CD4-positive, alpha-beta T cell (primary cell): Measurements from ENCODE around the gene LEKR1. TPM values are rescaled to one million over a fixed set of nuclear protein-coding genes. Genes with fewer than 3 reads are reported as not detected.
"Not testable (repeated sequence)": the region's sequence is repeated elsewhere in the genome, so short reads cannot be mapped to it uniquely, and the experiment has no call there.

ENCODE experiments used
- ATAC-seq: fragments of 200-7000 bp; cut with Tn5 transposase; one replicate; pipeline ENCODE4 v1.10.0; 2022; ENCODE audit warnings: mild to moderate bottlenecking; ENCODE audit not compliant: poor library complexity
- CTCF ChIA-PET: fragments of 350-600 bp; sonication (Branson Sonifier 250); formaldehyde crosslinking; loops from one replicate; lab custom pipeline; 2021; ENCODE audit warnings: antibody characterized with exemption, inconsistent platforms; lab: Charles Lee
- POLR2A ChIA-PET: fragments of 350-600 bp; sonication (Branson Sonifier 250); formaldehyde crosslinking; loops from one replicate; lab custom pipeline; 2021; ENCODE audit warnings: antibody characterized with exemption, inconsistent platforms; lab: Charles Lee
- DNase-seq, 14 experiments: peaks; one replicate each; pipeline ENCODE4 v3.0.0-alpha.2; 2013 to 2020; ENCODE audit warnings: mixed read lengths in 2 of 14
- H3K27ac ChIP-seq, 2 donors: one replicate each; pipeline versions ENCODE4 v1.5.1 to v1.7.0; 2013; ENCODE audit warnings: low read length in 2 of 2, low read depth in 1 of 2, mild to moderate bottlenecking in 1 of 2
- H3K27me3 ChIP-seq, 2 experiments: 1 replicate in 1 of 2; 2 replicates in 1 of 2; pipeline versions ENCODE4 v1.6.1 to v1.7.0; 2013; ENCODE audit warnings: low read length in 2 of 2, control low read depth in 1 of 2, mild to moderate bottlenecking in 1 of 2, moderate library complexity in 1 of 2; ENCODE audit not compliant: insufficient read depth in 2 of 2, control insufficient read depth in 1 of 2
- H3K36me3 ChIP-seq: one replicate; pipeline ENCODE4 v1.6.1; 2013; ENCODE audit warnings: low read length, control low read depth; ENCODE audit not compliant: insufficient read depth
- H3K4me1 ChIP-seq: one replicate; pipeline ENCODE4 v1.6.1; 2013; ENCODE audit warnings: low read length, control low read depth; ENCODE audit not compliant: insufficient read depth
- H3K4me3 ChIP-seq: one replicate; pipeline ENCODE4 v1.5.1; 2013; ENCODE audit warnings: mild to moderate bottlenecking, low read length, moderate library complexity
- H3K9me3 ChIP-seq, 2 experiments: 1 replicate in 1 of 2; 2 replicates in 1 of 2; pipeline versions ENCODE4 v1.6.1 to v1.7.0; 2013; ENCODE audit warnings: low read length in 2 of 2, mild to moderate bottlenecking in 2 of 2, control low read depth in 1 of 2, moderate library complexity in 1 of 2; ENCODE audit not compliant: control insufficient read depth in 1 of 2, insufficient read depth in 1 of 2
- H3K27ac Mint-ChIP-seq: one replicate; pipeline ENCODE4 v1.8.0; 2020; ENCODE audit warnings: mixed read lengths
- H3K27me3 Mint-ChIP-seq: one replicate; pipeline ENCODE4 v1.8.0; 2021; ENCODE audit warnings: mixed read lengths
- H3K36me3 Mint-ChIP-seq: one replicate; pipeline ENCODE4 v1.8.0; 2021; ENCODE audit warnings: low read depth, mixed read lengths
- H3K4me1 Mint-ChIP-seq: one replicate; pipeline ENCODE4 v1.8.0; 2021; ENCODE audit warnings: low read depth, mixed read lengths
- H3K4me3 Mint-ChIP-seq: one replicate; pipeline ENCODE4 v1.8.0; 2020; ENCODE audit warnings: mild to moderate bottlenecking, mixed read lengths
- H3K9me3 Mint-ChIP-seq: one replicate; pipeline ENCODE4 v1.8.0; 2020; ENCODE audit warnings: mixed read lengths
- CTCF ChIP-seq: fragments of 200-600 bp; IDR thresholded peaks from one replicate; pipeline ENCODE4 v1.8.0; 2022; ENCODE audit warnings: antibody characterized with exemption, mild to moderate bottlenecking
- intact Hi-C, 2 experiments: fragments of 100-400 bp; cut with DNase I in 1 of 2; cut with micrococcal nuclease in 1 of 2; formaldehyde crosslinking; loops; one replicate each; pipeline versions ENCODE4 v1.15.1 to v1.9.0; 2023 to 2025; cut with DNase I, micrococcal nuclease
- total RNA-seq, 174 experiments: library from RNA in 2 of 174; stranded (reverse) in 2 of 174; gene quantifications; one replicate each; pipeline ENCODE4 v1.2.3 and lab custom pipeline; 2021 to 2026

The LEKR1 gene
- total RNA-seq, 2 experiments from 2014 or later = 0.77 to 1.0 TPM

- H3K36me3 Mint-ChIP-seq = peaks cover 21% of the 10 kb centered on the region
- Histone ChIP-seq H3K27me3 (no peaks in the 10 kb centered on the region), H3K27ac (no peak overlapping the region), H3K9me3 (no peaks in the 10 kb centered on the region), H3K4me1 (peaks cover 6% of the 10 kb centered on the region), H3K4me3 (no peak overlapping the region), H3K36me3 (no peaks in the 10 kb centered on the region)
- no peak overlapping the region for H3K27ac Mint-ChIP-seq
- DNase-seq (no peak), ATAC-seq (no peak)
- no peak for TF ChIP-seq CTCF
- H3K27me3 Mint-ChIP-seq = no peaks in the 10 kb centered on the region
- peaks cover 17% of the 10 kb centered on the region for H3K4me1 Mint-ChIP-seq
- POLR2A ChIA-PET = no interaction called here
- CTCF ChIA-PET = no interaction called here
- intact Hi-C loops = no loop called here
- peaks cover 8% of the 10 kb centered on the region for H3K9me3 Mint-ChIP-seq
- no peak overlapping the region for H3K4me3 Mint-ChIP-seq
Measured at GRCh38 chr3:156797368-156797767, 28.8 kb upstream of the LEKR1 start.

GRCh38 chr3:156800287-156800686 is 25.9 kb upstream of the LEKR1 start:
- POLR2A ChIA-PET, H3K9me3 ChIP-seq, H3K27ac ChIP-seq, ATAC-seq, H3K4me3 ChIP-seq, H3K4me3 Mint-ChIP-seq, H3K27me3 ChIP-seq, H3K4me1 Mint-ChIP-seq, H3K36me3 ChIP-seq, H3K4me1 ChIP-seq, H3K27me3 Mint-ChIP-seq, H3K27ac Mint-ChIP-seq, DNase-seq, CTCF ChIA-PET: not testable (repeated sequence)
- peaks cover 14% of the 10 kb centered on the region for H3K9me3 Mint-ChIP-seq
- intact Hi-C loops = loop anchor here in 1 of 2 experiments (10.0 kb wide), 1 partner anchor 1295 kb away; no protein-coding TSS in a partner anchor
- peaks cover 21% of the 10 kb centered on the region for H3K36me3 Mint-ChIP-seq

GRCh38 chr3:156801746-156802145 is 24.4 kb upstream of the LEKR1 start:
- H3K9me3 Mint-ChIP-seq = peaks cover 17% of the 10 kb centered on the region
- no peak overlapping the region for H3K27ac ChIP-seq
- no peaks in the 10 kb centered on the region for H3K4me1 Mint-ChIP-seq
- no peaks in the 10 kb centered on the region for H3K27me3 Mint-ChIP-seq
- ChIA-PET POLR2A (no interaction called here), CTCF (no interaction called here)
- no peak for DNase-seq
- no peaks in the 10 kb centered on the region for H3K27me3 ChIP-seq
- no peaks in the 10 kb centered on the region for H3K4me1 ChIP-seq
- H3K27ac Mint-ChIP-seq = no peak overlapping the region
- no peak overlapping the region for H3K4me3 Mint-ChIP-seq
- peaks cover 21% of the 10 kb centered on the region for H3K36me3 Mint-ChIP-seq
- no peak for TF ChIP-seq CTCF
- no peaks in the 10 kb centered on the region for H3K36me3 ChIP-seq
- intact Hi-C loops = loop anchor here in 1 of 2 experiments (10.0 kb wide), 1 partner anchor 1293 kb away; no protein-coding TSS in a partner anchor
- H3K9me3 ChIP-seq = peaks cover 0 to 9% of the 10 kb centered on the region in 2 experiments
- H3K4me3 ChIP-seq = no peak overlapping the region
- ATAC-seq = no peak
